GM19240 (cell line): Measurements from ENCODE around the gene GLG1.
"Not testable (repeated sequence)": the region's sequence is repeated elsewhere in the genome, so short reads cannot be mapped to it uniquely, and the experiment has no call there.

Experiments used
- DNase-seq: peaks from one replicate; pipeline ENCODE4 v3.0.0; 2011; ENCODE audit warnings: low spot score; ENCODE audit not compliant: insufficient read length

Gene GLG1

DNA sequence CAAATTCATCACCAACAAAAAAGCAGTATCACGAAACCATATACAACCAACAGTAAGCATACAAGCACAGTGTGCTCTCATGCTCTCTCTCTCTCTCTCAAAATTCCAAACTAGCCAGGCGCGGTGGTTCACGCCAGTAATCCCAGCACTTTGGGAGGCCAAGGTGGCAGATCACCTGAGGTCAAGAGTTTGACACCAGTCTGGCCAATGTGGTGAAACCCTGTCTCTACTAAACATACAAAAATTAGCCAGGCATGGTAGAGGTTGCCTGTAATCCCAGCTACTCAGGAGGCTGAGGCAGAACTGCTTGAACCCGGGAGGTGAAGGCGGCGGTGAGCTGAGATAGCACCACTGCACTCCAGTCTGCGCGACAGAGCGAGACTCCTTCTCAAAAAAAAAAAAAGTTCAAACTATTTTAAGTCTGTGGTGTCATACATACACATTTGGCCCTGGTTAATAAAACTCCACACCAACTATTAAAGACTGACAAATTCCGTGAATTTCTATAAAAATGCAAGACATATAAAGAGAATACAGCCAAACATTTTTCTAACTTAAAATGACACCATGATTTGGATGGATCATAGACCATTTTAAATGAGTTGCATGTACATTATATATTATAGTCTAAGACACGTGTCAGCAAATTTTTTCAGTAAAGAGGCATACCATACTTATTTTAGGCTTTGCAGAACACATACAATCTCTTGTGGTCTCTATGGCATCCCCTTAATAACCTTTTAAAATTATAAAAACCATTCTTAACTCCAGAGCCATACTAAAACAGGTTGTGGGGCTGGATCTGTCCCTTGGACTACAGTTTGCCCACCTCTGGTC lies 30.9 kb downstream of the GLG1 start:
- no peak for DNase-seq

DNA sequence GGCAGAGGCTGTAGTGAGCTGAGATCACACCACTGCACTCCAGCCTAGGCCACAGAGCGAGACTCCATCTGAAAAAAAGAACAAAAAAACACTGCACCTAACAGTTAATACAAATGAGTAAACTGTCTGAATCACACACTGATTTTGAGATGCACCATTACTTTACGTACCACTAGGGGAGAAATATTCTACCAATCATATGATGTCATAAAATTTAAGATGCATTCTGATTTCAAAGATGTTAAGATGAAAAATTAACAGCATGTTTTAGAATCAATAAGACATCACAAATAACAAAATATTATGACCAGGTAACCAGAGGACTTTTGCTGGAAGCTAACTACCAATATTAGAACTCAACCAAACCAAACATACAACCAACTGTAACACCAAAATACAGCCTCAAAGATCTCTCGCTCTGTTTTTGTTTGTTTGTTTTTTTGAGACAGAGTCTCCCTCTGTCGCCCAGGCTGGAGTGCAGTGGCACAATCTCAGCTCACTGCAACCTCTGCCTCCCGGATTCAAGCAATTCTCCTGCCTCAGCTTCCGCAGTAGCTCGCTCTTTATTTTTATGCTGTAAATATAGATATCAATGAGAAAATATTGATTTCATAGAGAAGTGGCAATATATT lies 31.6 kb downstream of the GLG1 start:
- no peak for DNase-seq

DNA sequence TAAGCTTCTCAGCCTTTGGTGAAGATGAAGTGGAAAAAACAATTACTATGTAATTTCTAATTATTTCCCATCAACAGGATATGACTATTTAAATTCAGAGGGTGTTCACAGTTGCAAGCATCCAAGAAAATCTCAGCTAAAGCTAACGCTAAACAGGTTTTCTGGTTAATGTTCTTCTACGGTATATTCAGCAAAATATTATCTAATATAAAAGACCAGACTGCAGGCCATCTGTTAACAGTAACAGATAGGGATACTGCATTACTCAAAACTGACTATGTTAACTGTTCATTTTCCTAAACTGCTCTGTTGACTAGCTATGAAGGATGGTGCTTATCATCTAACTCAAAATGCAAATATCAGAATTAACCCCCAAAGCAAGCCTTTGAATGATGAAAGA lies 32.8 kb downstream of the GLG1 start:
- no peak for DNase-seq

DNA sequence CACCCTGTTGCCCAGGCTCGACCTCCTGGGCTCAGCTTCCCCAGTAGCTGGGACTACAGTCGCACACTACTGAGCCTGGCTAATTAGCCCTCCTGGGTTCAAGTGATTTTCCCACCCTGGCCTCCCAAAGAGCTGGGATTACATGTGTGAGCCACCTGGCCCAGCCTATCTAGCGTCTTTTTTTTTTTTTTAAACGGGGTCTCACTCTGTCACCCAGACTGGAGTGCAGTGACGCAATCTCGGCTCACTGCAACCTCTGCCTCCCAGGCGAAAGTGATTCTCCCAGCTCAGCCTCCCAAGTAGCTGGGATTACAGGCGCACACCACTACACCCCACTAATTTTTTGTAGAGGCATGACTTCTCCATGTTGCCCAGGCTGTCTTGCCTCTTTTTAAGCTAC lies 33.3 kb downstream of the GLG1 start:
- DNase-seq, result no peak

DNA sequence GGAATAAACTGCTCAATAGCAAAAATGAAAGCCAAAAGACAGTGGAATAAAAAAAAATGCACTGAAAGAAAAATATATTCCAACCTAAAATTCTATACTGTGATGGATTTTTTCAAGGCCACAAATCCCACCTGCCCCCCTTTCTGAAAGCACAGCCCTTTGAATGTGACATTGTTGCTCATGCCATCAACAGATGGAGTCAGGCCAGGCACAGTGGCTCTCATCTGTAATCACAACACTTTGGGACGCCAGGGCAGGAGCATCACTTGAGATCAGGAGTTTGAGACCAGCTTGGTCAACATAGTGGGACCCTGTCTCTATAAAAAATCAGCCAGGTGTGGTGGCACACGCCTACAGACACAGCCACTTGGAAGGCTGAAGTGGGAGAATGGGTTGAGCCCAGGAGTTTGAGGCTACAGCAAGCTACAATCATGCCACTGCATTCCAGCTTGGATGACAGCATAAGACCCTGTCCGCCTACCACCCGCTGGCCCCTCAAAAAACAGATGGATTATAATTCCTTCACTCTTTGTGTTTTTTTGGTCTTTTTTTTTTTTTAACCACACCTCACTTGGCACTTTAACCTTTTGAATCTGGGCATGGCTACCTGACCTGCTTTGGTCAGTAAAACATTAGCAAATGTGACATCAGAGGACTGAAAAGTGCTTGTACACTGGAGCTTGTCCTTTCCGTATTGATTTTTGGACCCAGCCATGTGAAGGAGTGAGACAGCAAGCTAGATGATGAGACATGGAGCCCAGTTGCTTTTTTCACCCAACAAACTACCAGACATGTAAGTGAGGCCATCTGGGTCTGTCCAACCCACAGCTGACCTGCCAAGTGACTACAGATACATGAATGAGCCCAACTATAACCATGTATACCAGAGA lies 36.3 kb downstream of the GLG1 start:
- DNase-seq, result no peak

DNA sequence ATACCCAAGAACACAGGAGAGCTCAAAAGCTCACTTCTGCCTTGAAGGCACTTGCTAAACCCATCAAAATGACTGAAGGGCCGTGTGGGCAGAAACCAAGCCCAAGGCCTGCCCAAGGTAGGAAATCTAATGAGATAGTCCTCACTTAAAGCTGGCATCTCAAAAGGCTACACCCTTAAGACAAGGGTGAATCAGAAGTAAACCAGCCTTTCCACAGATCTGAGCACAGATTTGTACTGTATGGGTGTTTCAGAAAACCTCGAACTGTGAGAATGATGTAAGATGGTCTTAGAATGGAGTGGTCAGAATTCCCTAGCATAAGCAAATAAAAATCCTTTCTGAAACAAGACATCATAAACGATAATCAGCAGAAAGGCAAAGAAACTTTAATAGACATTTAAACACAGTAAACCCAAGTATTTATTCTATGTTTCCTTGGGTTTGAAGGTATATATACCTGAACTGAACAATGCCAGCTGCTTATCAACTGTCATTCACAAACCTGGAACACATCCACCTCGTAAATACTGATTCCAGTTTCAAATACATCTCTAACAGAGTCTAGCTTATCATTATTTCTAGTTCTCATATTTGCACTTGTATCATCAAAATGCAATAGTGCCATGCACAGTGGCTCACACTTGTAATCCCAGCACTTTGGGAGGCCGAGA lies 37.8 kb downstream of the GLG1 start:
- DNase-seq, result no peak

DNA sequence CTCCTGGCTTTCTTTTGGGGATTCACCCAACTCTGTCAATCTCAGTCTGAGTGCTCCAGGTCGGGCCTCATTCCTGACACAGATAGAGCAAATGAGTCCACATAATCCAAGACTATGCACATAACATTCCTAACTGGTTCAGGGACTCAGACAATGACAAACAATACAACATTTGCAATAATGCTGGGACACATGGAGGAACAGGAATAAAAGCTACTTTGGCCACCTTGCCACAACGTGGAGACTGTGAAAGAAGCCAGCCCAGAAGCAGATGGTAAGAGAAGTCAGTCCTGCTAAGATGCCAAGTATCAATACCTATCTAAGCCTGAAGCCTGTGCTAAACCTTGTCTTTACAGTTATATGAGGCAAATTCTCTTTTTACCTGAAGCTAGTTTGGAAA lies 39.0 kb downstream of the GLG1 start:
- no peak for DNase-seq

DNA sequence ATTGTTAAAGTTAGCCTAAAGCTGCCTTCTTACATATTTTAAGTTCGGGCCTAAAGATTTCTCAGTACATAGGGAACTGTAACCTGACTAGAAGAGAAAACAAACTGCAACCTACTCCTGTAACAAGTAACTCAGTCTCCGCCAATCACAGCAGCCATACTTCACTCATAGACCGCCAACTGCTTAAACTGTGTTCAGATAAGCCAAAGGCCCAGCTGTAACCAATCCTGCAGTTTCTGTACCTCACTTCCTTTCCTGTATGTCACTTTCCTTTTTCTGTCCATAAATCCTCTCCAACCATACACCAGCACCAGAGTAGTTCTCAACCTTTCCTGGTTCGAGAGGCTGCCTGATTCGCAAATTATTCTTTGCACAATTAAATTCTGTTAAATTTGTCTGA lies 41.5 kb downstream of the GLG1 start:
- DNase-seq, result no peak

DNA sequence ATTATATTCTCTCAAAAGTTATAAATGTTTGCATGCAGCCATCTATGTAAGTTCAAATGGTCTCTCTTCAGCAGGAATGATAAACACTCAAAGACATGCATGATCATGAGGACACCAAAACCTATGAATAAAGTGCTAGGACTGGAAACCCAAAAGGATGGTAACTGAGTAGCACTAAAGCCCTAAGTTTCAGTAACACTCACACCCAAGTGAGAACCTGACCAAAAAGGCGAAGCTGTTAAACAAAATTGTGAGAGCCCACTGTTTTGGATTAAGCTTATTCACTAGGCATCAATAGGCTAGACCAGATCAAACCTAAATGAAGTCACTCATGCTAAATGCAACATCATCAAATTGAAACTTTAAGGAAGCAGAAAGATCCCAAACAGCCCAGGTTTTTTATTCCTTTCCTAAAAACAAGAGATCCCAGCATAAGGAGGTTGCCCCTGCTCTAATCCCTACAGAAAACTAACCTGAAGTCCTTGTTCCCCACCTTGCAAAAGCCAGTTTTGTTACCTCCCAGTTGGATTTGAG lies 42.4 kb downstream of the GLG1 start:
- no peak for DNase-seq

DNA sequence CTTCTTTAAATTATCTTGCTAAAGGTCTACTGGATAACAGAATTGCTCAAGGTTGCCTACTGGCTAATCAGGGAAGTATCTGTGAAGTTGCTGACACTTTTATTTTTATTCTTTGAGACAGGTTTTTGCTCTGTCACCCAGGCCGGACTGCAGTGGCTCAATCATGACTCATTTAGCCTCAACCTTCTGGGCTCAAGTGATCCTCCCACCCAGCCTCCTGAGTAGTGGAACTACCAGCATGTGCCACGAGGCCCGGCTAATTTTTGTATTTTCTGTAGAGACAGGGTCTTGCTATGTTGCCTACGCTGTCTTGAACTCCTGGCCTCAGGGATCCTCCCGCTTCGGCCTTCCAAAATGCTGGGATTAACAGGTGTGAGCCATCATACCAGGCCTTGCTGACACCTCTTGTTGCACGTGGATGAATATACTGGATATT lies 43.1 kb downstream of the GLG1 start:
- DNase-seq, result no peak

DNA sequence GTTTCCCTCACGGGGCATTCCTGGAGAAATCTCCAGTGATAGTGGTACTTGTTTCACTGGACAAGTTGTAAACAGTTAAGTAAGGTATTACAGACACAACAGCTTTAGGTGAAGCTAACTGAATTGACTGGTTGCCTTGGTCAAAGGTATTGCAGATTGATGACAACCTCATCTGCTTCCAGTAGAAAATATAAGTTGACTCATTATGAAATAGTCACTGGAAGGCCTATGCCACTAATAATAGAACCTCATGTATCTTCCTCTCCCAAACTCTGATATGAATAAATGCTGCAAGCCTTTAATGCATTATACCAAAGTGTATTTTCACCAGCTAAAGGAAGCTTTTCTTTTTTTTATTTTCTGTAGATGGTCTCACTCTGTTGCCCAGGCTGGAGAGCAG lies 44.8 kb downstream of the GLG1 start:
- no peak for DNase-seq

DNA sequence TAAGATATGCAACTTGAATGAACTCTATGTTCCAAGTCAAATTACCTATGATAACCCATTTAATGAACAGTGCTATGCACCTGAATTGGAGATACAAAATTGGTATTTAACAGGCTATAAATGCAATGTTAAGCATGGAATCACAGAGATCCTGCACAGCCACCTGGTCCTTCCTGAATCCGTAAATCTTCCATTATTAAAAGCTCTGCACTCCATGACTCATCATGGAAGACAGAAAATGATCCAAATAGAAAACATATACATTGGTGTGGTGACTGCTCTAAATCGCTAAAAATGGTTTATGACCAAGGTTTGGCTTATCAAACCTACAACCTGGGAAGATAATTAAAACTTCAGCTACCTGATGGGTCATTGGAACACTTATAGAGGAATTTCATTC lies 45.3 kb downstream of the GLG1 start:
- DNase-seq, result no peak

DNA sequence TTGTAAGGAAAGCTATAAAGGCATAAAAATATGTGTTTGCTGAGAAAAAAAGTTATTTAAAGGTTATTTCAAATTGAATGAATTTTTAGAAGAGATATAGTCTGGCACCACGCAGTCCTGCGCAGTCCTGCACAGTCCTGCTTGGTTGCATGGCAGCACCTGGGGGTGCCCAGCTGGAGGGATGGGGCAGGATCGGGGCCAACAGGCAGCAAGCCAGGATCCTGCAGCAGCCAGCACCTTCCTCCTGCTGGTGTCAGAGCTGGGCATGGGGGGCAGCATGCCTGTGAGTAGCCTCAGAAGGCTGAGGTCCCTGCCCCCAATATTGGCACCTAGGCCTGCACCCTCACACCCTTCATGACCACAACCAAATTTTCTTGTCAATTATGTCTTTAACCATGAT lies 46.0 kb downstream of the GLG1 start:
- no peak for DNase-seq

DNA sequence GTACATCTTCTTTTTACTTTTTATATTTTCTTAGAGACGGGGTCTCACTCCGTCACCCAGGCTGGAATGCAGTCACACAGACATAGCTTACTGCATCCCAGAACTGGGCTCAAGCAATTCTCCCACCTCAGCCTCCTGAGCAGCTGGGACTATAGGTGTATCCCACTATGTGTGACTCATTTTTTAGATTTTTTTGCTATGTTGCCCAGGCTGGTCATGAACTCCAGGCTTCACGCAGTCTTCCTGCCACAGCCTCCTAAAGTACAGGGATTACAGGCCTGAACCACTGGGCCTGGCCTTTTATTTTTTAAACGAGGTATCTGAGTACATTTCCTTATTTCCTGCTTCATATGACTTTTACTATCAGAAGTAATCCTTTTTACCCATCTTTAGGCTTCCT lies 48.0 kb downstream of the GLG1 start:
- no peak for DNase-seq

DNA sequence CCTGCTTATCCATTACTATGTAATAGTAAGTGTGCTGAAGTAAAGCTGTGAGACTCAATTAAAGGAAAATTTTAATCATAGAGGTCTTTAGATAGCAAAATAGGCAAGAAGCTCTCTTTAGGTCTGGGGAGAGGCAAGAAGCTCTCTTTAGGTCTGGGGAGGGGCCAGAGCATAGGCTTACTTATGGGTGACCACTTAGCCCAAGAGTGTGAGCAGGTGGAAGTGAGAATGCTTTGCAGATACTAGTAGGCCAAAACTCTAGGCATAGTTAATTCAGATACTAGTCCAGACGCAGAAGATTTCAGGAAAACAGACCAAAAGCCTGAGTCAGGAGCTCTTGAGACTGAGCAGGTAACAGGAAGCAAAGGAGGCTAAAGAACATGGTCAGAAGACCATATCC lies 49.6 kb downstream of the GLG1 start:
- DNase-seq, result no peak

DNA sequence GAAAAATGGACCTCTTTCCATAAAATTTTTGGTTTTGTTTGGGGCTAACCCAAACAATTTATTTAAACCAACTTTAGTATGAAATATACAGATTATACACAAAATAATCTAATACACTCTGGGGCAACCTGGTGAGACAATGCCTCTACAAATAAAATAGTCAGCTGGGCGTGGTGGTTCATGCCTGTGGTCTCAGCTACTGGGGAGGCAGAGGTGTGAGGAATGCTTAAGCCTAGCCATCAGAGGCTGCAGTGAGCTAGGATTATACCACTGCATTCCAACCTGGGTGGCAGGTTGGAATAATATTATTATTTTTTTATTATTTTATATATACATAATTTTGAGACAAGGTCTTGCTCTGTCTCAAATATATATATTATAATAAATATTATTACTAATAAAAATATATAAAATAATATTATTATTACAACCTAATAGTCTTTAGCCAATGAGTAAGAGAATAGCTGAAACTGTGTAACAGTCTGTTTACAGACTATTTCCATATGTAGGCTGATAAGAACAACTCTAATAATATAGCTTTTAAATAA lies 50.5 kb downstream of the GLG1 start:
- DNase-seq, result no peak

DNA sequence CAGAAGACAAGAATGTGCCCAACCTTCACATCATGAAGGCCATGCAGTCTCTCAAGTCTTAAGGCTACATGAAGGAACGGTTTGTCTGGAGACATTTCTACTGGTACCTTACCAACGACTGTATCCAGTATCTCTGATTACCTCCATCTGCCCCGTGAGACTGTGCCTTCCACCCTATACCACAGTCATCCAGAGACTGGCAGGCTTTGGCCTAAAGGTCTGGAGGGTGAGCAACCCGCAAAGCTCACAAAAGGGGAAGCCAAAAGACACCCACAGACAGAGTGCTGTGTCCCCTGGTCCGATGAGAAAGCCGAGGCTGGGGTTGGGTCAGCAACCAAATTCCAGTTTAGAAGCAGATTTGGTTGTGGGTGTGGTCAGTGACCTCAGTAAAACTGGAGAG lies 54.6 kb downstream of the GLG1 start:
- DNase-seq, result not testable (repeated sequence)

DNA sequence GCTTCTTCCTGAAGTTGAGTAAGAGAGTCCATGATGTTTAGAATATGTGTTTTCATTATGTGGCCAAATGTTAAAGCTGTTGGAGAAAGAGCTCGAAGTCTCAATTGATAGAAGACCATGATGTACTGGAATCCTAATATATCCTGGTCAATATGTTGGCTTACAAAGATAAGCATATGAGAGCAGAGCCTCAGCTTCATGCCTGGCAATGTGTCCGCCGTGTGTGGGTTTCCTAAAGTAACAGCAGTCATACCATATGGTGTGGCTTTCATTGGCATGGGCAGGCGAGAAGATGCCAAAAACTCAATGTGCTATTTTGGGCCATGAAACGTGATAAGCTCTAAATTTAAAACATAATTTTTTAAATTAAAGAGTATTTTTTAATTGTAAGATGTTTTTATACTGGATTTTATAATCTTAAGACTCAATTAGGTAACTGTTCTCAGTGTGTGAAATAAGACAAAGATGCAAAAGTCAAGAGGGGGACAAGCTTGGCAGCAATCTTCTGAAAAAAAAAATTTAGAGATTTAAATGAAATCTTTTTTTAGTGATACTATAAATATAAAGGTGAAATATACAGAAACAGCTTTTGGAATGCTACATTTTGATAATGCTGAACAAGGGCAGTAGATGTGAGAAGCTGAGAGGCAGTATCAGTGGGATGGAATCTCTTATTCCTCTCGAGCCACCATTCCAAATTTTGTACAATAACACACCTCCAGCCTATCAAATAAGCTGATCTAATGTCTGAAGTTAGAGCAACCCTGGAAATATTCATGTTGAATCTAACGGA lies 56.5 kb downstream of the GLG1 start:
- DNase-seq, result not testable (repeated sequence)

DNA sequence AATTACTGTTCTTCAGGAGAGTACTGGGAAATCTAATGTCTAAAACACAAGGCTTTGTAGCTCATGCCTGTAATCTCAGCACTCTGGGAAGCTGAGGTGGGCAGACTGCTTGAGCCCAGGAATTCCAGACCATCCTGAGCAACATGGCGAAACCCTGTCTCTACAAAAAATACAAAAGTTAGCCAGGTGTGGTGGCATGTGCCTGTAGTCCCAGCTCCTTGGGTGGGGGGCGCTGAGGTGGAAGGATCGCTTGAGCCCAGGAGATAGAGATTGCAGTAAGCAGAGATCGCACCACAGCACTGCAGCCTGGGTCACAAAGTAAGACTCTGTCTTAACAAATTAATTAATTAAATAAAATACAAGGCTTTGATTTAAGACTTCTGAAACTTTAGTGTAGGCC lies 60.8 kb downstream of the GLG1 start:
- DNase-seq, result not testable (repeated sequence)

DNA sequence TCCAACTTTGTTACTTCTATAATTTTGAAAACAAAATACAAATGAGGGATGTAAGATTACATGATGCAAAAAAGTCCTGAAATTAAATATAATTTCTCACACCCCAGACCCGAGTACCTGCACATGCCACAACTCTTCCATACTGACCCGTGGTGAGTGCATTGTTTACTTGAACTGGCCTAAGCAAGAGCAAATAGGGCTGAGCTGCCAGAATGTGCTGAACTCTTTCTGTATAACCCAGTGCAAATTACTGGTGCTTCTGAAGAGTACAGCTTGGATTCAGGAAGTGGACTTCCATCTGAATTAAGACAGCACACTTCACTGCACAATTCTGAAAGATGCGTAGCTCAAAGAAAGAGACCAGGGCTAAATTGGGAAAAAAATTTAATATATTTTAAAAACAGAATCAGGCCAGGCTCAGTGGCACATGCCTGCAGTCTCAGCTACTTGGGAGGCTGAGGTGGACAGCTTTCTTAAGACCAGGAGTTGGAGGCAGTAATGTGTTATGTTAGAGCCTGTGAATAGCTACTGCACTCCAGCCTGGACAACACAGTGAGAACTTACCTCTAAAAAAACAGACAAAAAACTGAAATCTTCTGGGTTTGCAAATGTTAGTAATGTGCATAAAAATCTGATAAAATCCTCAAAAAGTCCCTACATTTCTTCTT lies 63.9 kb downstream of the GLG1 start:
- DNase-seq, result not testable (repeated sequence)
